Kidney (tissue), 14 donors: ENCODE results near the gene PIK3R4. TPM values are rescaled to one million over a fixed set of nuclear protein-coding genes. Genes with fewer than 3 reads are reported as not detected.

Source experiments
- DNase-seq, 5 donors: peaks; one replicate each; pipeline ENCODE4 v3.0.0-alpha.2; 2013 to 2020
- FAIRE-seq: peaks from 2 replicates; lab custom pipeline; 2012; peaks lifted over from hg19 to GRCh38; lab: Jason Lieb, UNC
- H3K27ac ChIP-seq, 2 donors: one replicate each; pipeline ENCODE4 v1.7.0; 2013; ENCODE audit warnings: low read depth in 2 of 2, low read length in 2 of 2, inconsistent platforms in 1 of 2
- H3K27me3 ChIP-seq: one replicate; pipeline ENCODE4 v1.7.1; 2013; ENCODE audit warnings: low read length, inconsistent platforms; ENCODE audit not compliant: control insufficient read depth, insufficient read depth
- H3K36me3 ChIP-seq, 3 donors: one replicate each; pipeline versions ENCODE4 v1.7.0 to v1.7.1; 2013; ENCODE audit warnings: low read length in 3 of 3, control low read depth in 1 of 3, inconsistent platforms in 1 of 3; ENCODE audit not compliant: insufficient read depth in 3 of 3, control insufficient read depth in 2 of 3
- H3K4me1 ChIP-seq, 3 donors: one replicate each; pipeline versions ENCODE4 v1.7.0 to v1.7.1; 2013; ENCODE audit warnings: low read length in 3 of 3, inconsistent platforms in 1 of 3, low read depth in 1 of 3; ENCODE audit not compliant: control insufficient read depth in 2 of 3, insufficient read depth in 2 of 3
- H3K4me3 ChIP-seq, 3 donors: one replicate each; pipeline versions ENCODE4 v1.7.0 to v1.8.1; 2013; ENCODE audit warnings: low read length in 3 of 3, control low read depth in 1 of 3, inconsistent platforms in 1 of 3
- H3K9ac ChIP-seq, 3 donors: one replicate each; pipeline versions ENCODE4 v1.7.0 to v1.7.1; 2013; ENCODE audit warnings: low read length in 3 of 3, control low read depth in 1 of 3, inconsistent platforms in 1 of 3
- H3K9me3 ChIP-seq, 3 donors: one replicate each; pipeline versions ENCODE4 v1.7.0 to v1.7.1; 2013; ENCODE audit warnings: low read length in 3 of 3, control low read depth in 1 of 3, inconsistent platforms in 1 of 3; ENCODE audit not compliant: control insufficient read depth in 2 of 3, insufficient read depth in 1 of 3
- CTCF ChIP-seq: IDR thresholded peaks from 3 replicates; pipeline ENCODE4 v1.5.1; 2012; ENCODE audit warnings: mild to moderate bottlenecking, moderate library complexity, borderline replicate concordance; ENCODE audit not compliant: insufficient read depth; ENCODE audit errors: extremely low read depth
- intact Hi-C: fragments of 100-400 bp; cut with DNase I; formaldehyde crosslinking; loops from one replicate; pipeline ENCODE4 v1.11.1; 2022
- polyA plus RNA-seq: library from polyadenylated mRNA; stranded (reverse); fragments of 350-450 nt; fragmentation: Illumina TruSeq; extraction: RNeasy Lipid Tissue Mini Kit (QIAGEN cat#74804); gene quantifications from one replicate; pipeline ENCODE4 v1.2.3, GENCODE V29; 2014; ENCODE audit warnings: low read depth, low replicate concordance; ENCODE audit not compliant: insufficient read depth
- total RNA-seq: library from RNA; stranded (reverse); fragmentation: NEBNext Ultra II Directional; extraction: Animal tissue kit (Norgen Biotek cat#: 25700); gene quantifications from one replicate; pipeline ENCODE4 v1.2.1, GENCODE V29; 2021
- donor health status: control.
- donor health status: control.
- donor health status: control.
- donor health status: control.
- donor health status: control.
- donor health status: DM: yes; HTN: yes; CAD: no.
- donor health status: Normal renal cell carcinoma (clear cell type).

Gene PIK3R4
- total and polyA plus RNA-seq, 2 donors from 2014 or later: 22.5 to 32.7 TPM

- Histone ChIP-seq H3K36me3 (no peaks in the 10 kb centered on the region), H3K27me3 (no peaks in the 10 kb centered on the region)
- no peak for FAIRE-seq
Observed at GRCh38 chr3:130789782-130790322, 43.2 kb upstream of the PIK3R4 start.

DNA sequence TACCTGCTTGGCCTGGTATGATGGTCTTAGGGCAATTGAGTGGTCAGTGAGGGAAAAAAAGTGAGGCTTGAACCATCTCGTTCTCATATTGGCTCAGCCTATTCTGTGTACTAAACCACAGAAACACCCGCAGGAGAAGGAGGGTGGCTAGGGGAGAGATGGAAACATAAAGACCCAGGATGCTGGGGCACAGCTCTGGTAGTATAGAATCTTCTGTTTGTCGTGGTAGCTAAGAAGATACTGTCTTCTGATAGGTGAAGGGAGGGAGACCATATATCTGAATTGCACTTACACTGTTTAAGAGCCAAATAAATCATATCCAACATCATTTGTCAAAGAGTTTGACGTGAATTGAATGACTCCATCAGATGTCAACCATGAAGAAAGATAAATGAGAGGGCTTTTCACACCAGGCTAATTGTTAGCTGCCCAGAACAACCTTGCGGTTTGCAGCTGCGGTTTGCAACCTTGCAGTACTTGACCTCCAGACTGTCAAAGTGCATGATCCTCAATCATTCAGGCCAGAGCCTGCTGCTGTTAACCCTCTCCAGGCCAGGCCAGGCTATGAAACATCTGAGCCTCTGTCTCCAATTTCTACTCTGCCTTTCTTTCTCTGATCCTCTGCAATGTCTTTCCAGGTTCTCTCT lies 40.9 kb upstream of the PIK3R4 start:
- Histone ChIP-seq H3K4me1 (no peaks in the 10 kb centered on the region), H3K36me3 (no peaks in the 10 kb centered on the region), H3K9ac (no peak overlapping the region), H3K27me3 (no peaks in the 10 kb centered on the region), H3K9me3 (no peaks in the 10 kb centered on the region), H3K27ac (no peak overlapping the region), H3K4me3 (no peak overlapping the region)
- FAIRE-seq (no peak), DNase-seq (peak in 4 of 5 donors; percentile 21 to 48 (median 40))
- no peak for TF ChIP-seq CTCF
- intact Hi-C loops: no loop called here

More at GRCh38 chr3:130789782-130790322, 43.2 kb upstream of the PIK3R4 start:
- H3K9me3 ChIP-seq: no peaks in the 10 kb centered on the region
- peak in 3 of 5 donors; percentile 14 to 37 (median 26) for DNase-seq
- intact Hi-C loops: no loop called here
- H3K4me1 ChIP-seq: no peaks in the 10 kb centered on the region
- no peak overlapping the region for H3K9ac ChIP-seq
- H3K4me3 ChIP-seq: no peak overlapping the region
- no peak overlapping the region for H3K27ac ChIP-seq
- no peak for TF ChIP-seq CTCF

DNA sequence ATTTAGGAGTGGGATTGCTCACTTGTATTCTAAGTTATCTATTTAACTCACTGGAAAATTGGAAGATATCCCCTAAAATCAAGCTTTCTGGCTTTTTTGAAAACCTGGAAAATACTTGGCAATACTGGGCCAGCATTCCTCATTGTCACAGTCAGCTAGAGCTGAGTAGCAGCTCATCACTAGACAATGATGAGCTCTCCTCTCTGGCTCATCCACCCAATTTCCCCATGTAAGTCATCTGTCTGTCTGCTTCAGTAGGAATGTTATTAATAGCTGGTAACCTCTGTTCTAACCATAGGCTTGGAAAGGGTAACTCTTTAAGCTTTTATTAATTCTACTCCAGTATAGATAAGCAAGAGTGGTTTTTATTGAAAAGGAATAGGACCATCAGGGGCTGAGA lies 39.7 kb upstream of the PIK3R4 start:
- intact Hi-C loops: no loop called here
- Histone ChIP-seq H3K27ac (no peak overlapping the region), H3K36me3 (no peaks in the 10 kb centered on the region), H3K4me1 (no peaks in the 10 kb centered on the region), H3K9ac (no peak overlapping the region), H3K4me3 (no peak overlapping the region), H3K27me3 (no peaks in the 10 kb centered on the region), H3K9me3 (no peaks in the 10 kb centered on the region)
- TF ChIP-seq CTCF: no peak
- DNase-seq: no peak
- no peak for FAIRE-seq

DNA sequence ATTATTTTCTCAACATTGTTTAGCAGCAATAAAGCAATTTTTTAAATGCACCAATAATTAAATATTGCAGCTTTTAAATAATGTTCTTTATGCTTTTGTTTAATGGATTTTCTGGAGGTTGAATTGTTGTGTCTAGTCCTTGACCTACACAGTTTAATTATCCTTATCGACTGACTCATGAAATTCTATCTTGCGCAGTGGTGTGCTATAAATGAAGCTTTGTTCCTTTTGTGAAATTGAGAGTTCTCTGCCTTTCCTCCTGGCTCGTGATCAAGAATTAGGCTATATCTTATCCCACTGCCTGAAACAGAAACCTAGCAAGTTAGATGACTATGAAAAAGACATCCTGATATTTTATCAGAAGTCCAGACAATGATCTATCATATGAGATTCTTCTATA lies 37.0 kb upstream of the PIK3R4 start:
- no peak overlapping the region for H3K27ac ChIP-seq
- FAIRE-seq: no peak
- intact Hi-C loops: no loop called here
- no peak overlapping the region for H3K9ac ChIP-seq
- H3K27me3 ChIP-seq: no peaks in the 10 kb centered on the region
- no peak for TF ChIP-seq CTCF
- H3K9me3 ChIP-seq: no peaks in the 10 kb centered on the region
- H3K4me3 ChIP-seq: no peak overlapping the region
- H3K4me1 ChIP-seq: no peaks in the 10 kb centered on the region
- no peaks in the 10 kb centered on the region for H3K36me3 ChIP-seq
- peak in 2 of 5 donors; percentile 50 to 53 for DNase-seq
